Measurements from ENCODE around the gene EFNA2. TPM values are rescaled to one million over a fixed set of nuclear protein-coding genes. Genes with fewer than 3 reads are reported as not detected.

Gene EFNA2
- polyA plus RNA-seq, 1 experiment = not detected

DNA sequence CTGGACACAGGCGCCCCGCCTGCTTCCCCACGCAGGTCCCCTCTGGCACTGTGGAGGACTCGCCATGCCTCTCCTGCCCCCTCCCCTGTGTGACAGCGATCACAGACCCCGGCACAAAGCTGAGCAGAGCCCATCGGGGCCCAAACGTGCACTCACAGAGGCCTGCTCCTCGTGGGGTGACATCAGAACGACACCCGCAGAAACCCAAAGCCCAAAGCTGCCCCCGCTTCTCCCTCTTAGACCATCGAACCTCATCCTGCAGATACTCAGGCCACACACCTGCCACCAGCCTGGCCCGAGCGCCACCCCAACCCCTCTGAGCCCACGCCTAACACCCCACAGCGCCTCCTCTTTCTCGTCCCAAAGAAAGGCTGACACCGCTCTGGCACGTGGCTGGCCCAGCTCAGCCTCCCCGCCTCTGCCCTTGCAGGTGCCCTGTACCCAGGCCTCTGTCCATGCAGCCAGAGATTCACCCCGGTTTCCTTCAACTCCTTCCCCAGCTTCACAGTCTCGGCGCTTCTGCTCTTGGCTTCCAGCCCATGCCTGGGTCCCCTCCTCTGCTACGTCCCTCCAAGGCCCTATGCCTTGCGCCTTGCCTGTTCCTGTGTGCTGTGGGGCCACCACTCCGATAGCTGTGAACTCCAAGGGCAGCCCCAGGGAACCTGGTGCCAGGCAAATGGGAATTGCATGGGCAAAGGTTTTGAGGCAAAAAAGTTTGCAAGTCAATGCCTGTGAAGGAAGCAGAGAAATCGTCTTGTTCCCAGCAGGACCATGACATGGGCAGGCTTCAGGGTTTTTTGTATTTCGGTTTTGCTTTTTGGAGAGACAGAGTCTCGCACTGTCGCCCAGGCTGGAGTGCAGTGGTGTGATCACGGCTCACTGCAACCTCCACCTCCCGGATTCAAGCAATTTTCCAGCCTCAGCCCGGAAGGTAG is 47.0 kb upstream of the EFNA2 start:
- DNase-seq (ENCODE audit: low read depth, low spot score) = no peak
- TF ChIP-seq, protein P1, sequence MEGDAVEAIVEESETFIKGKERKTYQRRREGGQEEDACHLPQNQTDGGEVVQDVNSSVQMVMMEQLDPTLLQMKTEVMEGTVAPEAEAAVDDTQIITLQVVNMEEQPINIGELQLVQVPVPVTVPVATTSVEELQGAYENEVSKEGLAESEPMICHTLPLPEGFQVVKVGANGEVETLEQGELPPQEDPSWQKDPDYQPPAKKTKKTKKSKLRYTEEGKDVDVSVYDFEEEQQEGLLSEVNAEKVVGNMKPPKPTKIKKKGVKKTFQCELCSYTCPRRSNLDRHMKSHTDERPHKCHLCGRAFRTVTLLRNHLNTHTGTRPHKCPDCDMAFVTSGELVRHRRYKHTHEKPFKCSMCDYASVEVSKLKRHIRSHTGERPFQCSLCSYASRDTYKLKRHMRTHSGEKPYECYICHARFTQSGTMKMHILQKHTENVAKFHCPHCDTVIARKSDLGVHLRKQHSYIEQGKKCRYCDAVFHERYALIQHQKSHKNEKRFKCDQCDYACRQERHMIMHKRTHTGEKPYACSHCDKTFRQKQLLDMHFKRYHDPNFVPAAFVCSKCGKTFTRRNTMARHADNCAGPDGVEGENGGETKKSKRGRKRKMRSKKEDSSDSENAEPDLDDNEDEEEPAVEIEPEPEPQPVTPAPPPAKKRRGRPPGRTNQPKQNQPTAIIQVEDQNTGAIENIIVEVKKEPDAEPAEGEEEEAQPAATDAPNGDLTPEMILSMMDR (IDR thresholded peaks at IDR 0.05; ENCODE audit: low read depth, low read length) = no peak
- Histone ChIP-seq H3K27ac (ENCODE audit: low read depth, low read length) (peak overlapping the region; percentile 31), H3K4me3 (ENCODE audit: low read depth, low read length) (peak overlapping the region; percentile 73), H3K9me3 (ENCODE audit: control insufficient read depth, insufficient read depth, low read length) (no peaks in the 10 kb centered on the region; the same call in 1 of the 2 replicates), H3K27me3 (ENCODE audit: control insufficient read depth, insufficient read depth, low read length) (no peaks in the 10 kb centered on the region)
- CTCF ChIA-PET = no interaction called here
- POLR2A ChIA-PET = interaction anchor here (0.8 kb wide), 1 partner anchor 30 kb away, joined by 7 read pairs; the partner anchor contains the start of gene CIRBP

DNA sequence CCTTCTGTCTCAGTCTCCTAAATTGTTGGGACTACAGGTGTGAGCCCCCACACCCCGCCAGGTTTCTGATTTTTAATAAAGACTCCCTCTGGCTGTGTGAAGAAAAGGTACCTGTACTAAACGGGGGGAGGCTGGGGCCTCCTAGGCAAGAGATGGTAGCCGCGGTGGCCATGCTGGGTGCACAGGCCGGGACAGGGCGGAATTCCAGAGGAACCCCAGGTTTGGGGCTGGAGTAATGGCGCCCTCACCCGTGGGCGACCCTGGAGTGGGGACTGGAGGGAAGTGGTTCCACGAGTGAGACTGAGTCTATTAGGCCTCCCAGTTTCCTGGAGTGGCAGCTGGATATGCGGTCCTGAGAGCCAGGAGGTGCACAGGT is 46.3 kb upstream of the EFNA2 start:
- ChIA-PET POLR2A (interaction anchor here (2.6 kb wide), 1 partner anchor 30 kb away, joined by 42 read pairs; the partner anchor contains the start of gene CIRBP), CTCF (no interaction called here)
- no peak for DNase-seq (ENCODE audit: low read depth, low spot score)
- Histone ChIP-seq H3K27me3 (ENCODE audit: control insufficient read depth, insufficient read depth, low read length) (no peaks in the 10 kb centered on the region), H3K4me3 (ENCODE audit: low read depth, low read length) (no peak overlapping the region), H3K9me3 (ENCODE audit: control insufficient read depth, insufficient read depth, low read length) (no peaks in the 10 kb centered on the region; the same call in 1 of the 2 replicates), H3K27ac (ENCODE audit: low read depth, low read length) (peak overlapping the region; percentile 78)
- TF ChIP-seq, protein P1 (IDR thresholded peaks at IDR 0.05; ENCODE audit: low read depth, low read length) = no peak

- TF ChIP-seq, protein P1 (IDR thresholded peaks at IDR 0.05; ENCODE audit: low read depth, low read length) = peak; percentile 65
Observed at GRCh38 chr19:1239796-1240737, 45.6 kb upstream of the EFNA2 start.

DNA sequence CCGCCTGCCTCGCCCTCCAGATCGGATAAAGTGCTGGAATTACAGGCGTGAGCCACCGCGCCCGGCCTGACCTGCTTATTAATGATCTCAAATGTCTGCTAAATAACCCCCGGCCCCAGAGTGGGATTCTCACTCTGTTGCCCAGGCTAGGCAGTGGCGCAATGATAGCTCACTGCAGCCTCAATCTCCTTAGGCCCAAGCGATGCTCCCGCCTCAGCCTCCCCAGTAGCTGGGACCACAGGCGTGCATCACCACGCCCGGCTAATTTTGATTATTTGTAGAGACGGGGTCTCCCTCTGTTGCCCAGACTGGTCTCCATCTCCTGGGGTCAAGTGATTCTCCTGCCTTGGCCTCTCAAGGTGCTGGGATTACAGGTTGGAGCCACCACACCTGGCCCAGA is 44.7 kb upstream of the EFNA2 start:
- H3K4me3 ChIP-seq (ENCODE audit: low read depth, low read length) = no peak overlapping the region
- ChIA-PET POLR2A (interaction anchor here (0.8 to 2.6 kb wide), 5 partner anchors 12 to 219 kb away, joined by 3 to 42 read pairs (median 5); partner anchors contain the start of genes CIRBP and RNU6-2), CTCF (interaction anchor here (0.7 to 7.1 kb wide), 11 partner anchors 12 to 221 kb away, joined by 3 to 224 read pairs (median 3); partner anchors contain the start of gene CIRBP)
- peak overlapping the region; percentile 57 for H3K27ac ChIP-seq (ENCODE audit: low read depth, low read length)
- H3K9me3 ChIP-seq (ENCODE audit: control insufficient read depth, insufficient read depth, low read length) = no peaks in the 10 kb centered on the region
- TF ChIP-seq, protein P1 (IDR thresholded peaks at IDR 0.05; ENCODE audit: low read depth, low read length) = no peak
- DNase-seq (ENCODE audit: low read depth, low spot score) = no peak
- no peaks in the 10 kb centered on the region for H3K27me3 ChIP-seq (ENCODE audit: control insufficient read depth, insufficient read depth, low read length)

More at GRCh38 chr19:1239796-1240737, 45.6 kb upstream of the EFNA2 start:
- Histone ChIP-seq H3K9me3 (ENCODE audit: control insufficient read depth, insufficient read depth, low read length) (no peaks in the 10 kb centered on the region; the same call in 1 of the 2 replicates), H3K27me3 (ENCODE audit: control insufficient read depth, insufficient read depth, low read length) (no peaks in the 10 kb centered on the region), H3K27ac (ENCODE audit: low read depth, low read length) (peak overlapping the region; percentile 78), H3K4me3 (ENCODE audit: low read depth, low read length) (peak overlapping the region; percentile 49)
- POLR2A ChIA-PET = interaction anchor here (0.7 to 2.6 kb wide), 3 partner anchors 29 to 218 kb away, joined by 5 to 42 read pairs (median 6); partner anchors contain the start of genes CIRBP and RNU6-2
- CTCF ChIA-PET = interaction anchor here (0.7 to 7.1 kb wide), 11 partner anchors 13 to 220 kb away, joined by 3 to 224 read pairs (median 3); partner anchors contain the start of gene CIRBP
- DNase-seq (ENCODE audit: low read depth, low spot score) = peak; percentile 68
